HepG2 (cell line): ENCODE results near the gene OVOL3. TPM values are rescaled to one million over a fixed set of nuclear protein-coding genes. Genes with fewer than 3 reads are reported as not detected.

Experiments
- BRCA1 ChIP-seq: sonication (generic); formaldehyde crosslinking; IDR thresholded peaks from 2 replicates; pipeline ENCODE4 v1.4.0; 2020; ENCODE audit warnings: missing genetic modification reagents
- CCAR2 ChIP-seq: fragments of 200-400 bp; formaldehyde crosslinking; optimal IDR thresholded peaks from 2 replicates; pipeline ENCODE3; 2018; ENCODE audit warnings: low read depth, mild to moderate bottlenecking, low read length, moderate library complexity
- CREM ChIP-seq, 2 experiments: sonication (generic) in 1 of 2; formaldehyde crosslinking in 1 of 2; IDR thresholded peaks; 2 replicates each; pipeline versions ENCODE4 v1.4.0 to v1.6.1; 2016 to 2020; ENCODE audit warnings: antibody characterized with exemption in 1 of 2, mild to moderate bottlenecking in 1 of 2, missing genetic modification reagents in 1 of 2
- KLF16 ChIP-seq, 2 experiments: sonication (generic) in 1 of 2; formaldehyde crosslinking in 1 of 2; IDR thresholded peaks; 2 replicates each; pipeline versions ENCODE4 v1.6.1 to v1.8.0; 2016 to 2023; ENCODE audit warnings: missing genetic modification reagents in 2 of 2, missing compliant biosample characterization in 1 of 2
- NONO ChIP-seq, 2 experiments: fragments of 450-650 bp in 1 of 2; sonication (generic) in 1 of 2; formaldehyde crosslinking in 1 of 2; IDR thresholded peaks in 1 of 2; conservative IDR thresholded peaks in 1 of 2; 2 replicates each; pipeline versions ENCODE4 v1.6.1 to v1.8.0; 2017 to 2022; ENCODE audit warnings: mild to moderate bottlenecking in 1 of 2, missing genetic modification reagents in 1 of 2, moderate library complexity in 1 of 2
- PHF21A ChIP-seq: sonication (generic); formaldehyde crosslinking; IDR thresholded peaks from 2 replicates; pipeline ENCODE4 v1.5.0; 2020; ENCODE audit warnings: mild to moderate bottlenecking, missing genetic modification reagents
- POLR2AphosphoS5 ChIP-seq: IDR thresholded peaks from 2 replicates; pipeline ENCODE4 v1.6.1; 2012; ENCODE audit warnings: low read depth, low read length
- RARG ChIP-seq: sonication (generic); formaldehyde crosslinking; IDR thresholded peaks from 2 replicates; pipeline ENCODE4 v1.4.0; 2020; ENCODE audit warnings: low read depth, mild to moderate bottlenecking, missing genetic modification reagents
- ZFP41 ChIP-seq: sonication (generic); formaldehyde crosslinking; IDR thresholded peaks from 2 replicates; pipeline ENCODE4 v1.4.0; 2020; ENCODE audit warnings: mild to moderate bottlenecking, missing genetic modification reagents, borderline replicate concordance
- ZFP82 ChIP-seq: sonication (generic); formaldehyde crosslinking; IDR thresholded peaks from 2 replicates; pipeline ENCODE4 v1.5.1; 2020; ENCODE audit warnings: mild to moderate bottlenecking, missing genetic modification reagents, borderline replicate concordance
- ZMYM4 ChIP-seq: sonication (generic); formaldehyde crosslinking; IDR thresholded peaks from 2 replicates; pipeline ENCODE4 v1.8.1; 2023; ENCODE audit warnings: mild to moderate bottlenecking, missing genetic modification reagents
- ZNF274 ChIP-seq: sonication (generic); formaldehyde crosslinking; IDR thresholded peaks from 2 replicates; pipeline ENCODE4 v1.5.1; 2020; ENCODE audit warnings: mild to moderate bottlenecking, missing genetic modification reagents
- ZNF431 ChIP-seq: sonication (generic); formaldehyde crosslinking; IDR thresholded peaks from 2 replicates; pipeline ENCODE4 v1.9.0; 2022; ENCODE audit warnings: missing genetic modification reagents, low read depth, mild to moderate bottlenecking, borderline replicate concordance
- ZNF597 ChIP-seq: sonication (generic); formaldehyde crosslinking; IDR thresholded peaks from 2 replicates; pipeline ENCODE4 v1.5.0; 2020; ENCODE audit warnings: missing genetic modification reagents
- polyA plus RNA-seq, 8 experiments: library from polyadenylated mRNA; depleted of rRNA in 3 of 8; stranded (reverse) in 7 of 8; unstranded in 1 of 8; fragments of >200 nt; fragmentation: Illumina TruSeq in 4 of 8; extraction: Trizol in 4 of 8; gene quantifications; 2 replicates each; pipeline versions ENCODE4 v1.2.1 to v1.2.3, GENCODE V29; 2011 to 2016; ENCODE audit warnings: low read depth in 4 of 8, missing spikeins in 1 of 8, mixed read lengths in 1 of 8; ENCODE audit not compliant: insufficient read depth in 1 of 8
- total RNA-seq, 5 experiments: library from RNA; depleted of rRNA; stranded (reverse); fragments of >200 nt; fragmentation: Illumina TruSeq; extraction: Trizol; gene quantifications; 2 replicates each; pipeline ENCODE4 v1.2.3, GENCODE V29; 2016; ENCODE audit warnings: low read depth in 1 of 5
- TF ChIP-seq, protein P1 (sequence below): sonication (generic); formaldehyde crosslinking; IDR thresholded peaks from 2 replicates; pipeline ENCODE4 v1.4.0; 2020; ENCODE audit warnings: mild to moderate bottlenecking, missing genetic modification reagents, borderline replicate concordance
- TF ChIP-seq, protein P2 (sequence below): sonication (generic); formaldehyde crosslinking; IDR thresholded peaks from 2 replicates; pipeline ENCODE4 v1.4.0; 2020; ENCODE audit warnings: mild to moderate bottlenecking, missing genetic modification reagents
- TF ChIP-seq, protein P3 (sequence below): sonication (generic); formaldehyde crosslinking; conservative IDR thresholded peaks from 2 replicates; pipeline ENCODE4 v1.8.0; 2022; ENCODE audit warnings: low read depth, missing genetic modification reagents
- TF ChIP-seq, protein P4 (sequence below): IDR thresholded peaks from 2 replicates; pipeline ENCODE4 v1.6.1; 2016; ENCODE audit warnings: mild to moderate bottlenecking

The OVOL3 gene
- total and polyA plus RNA-seq, 2 of the 13 experiments (the other 11 are each of a cell fraction or from before 2014, with no cell fraction given), result not detected

- TF ChIP-seq, protein P1, sequence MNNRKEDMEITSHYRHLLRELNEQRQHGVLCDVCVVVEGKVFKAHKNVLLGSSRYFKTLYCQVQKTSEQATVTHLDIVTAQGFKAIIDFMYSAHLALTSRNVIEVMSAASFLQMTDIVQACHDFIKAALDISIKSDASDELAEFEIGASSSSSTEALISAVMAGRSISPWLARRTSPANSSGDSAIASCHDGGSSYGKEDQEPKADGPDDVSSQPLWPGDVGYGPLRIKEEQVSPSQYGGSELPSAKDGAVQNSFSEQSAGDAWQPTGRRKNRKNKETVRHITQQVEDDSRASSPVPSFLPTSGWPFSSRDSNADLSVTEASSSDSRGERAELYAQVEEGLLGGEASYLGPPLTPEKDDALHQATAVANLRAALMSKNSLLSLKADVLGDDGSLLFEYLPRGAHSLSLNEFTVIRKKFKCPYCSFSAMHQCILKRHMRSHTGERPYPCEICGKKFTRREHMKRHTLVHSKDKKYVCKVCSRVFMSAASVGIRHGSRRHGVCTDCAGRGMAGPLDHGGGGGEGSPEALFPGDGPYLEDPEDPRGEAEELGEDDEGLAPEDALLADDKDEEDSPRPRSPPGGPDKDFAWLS (CRISPR knock-in tag), result no peak
- TF ChIP-seq CCAR2 (no peak), CREM (IDR thresholded peaks at IDR 0.05) (peak; percentile 32; the same call in 1 of the 2 replicates), CREM (CRISPR knock-in tag; IDR thresholded peaks at IDR 0.05) (no peak), PHF21A (CRISPR knock-in tag) (peak; percentile 76; the same call in 1 of the 2 replicates), ZMYM4 (peak; percentile 45; the same call in 1 of the 2 replicates), POLR2AphosphoS5 (peak; percentile 65), NONO (IDR thresholded peaks at IDR 0.05) (no peak), NONO (CRISPR knock-in tag; conservative IDR thresholded peaks at IDR 0.05) (0 out of 2 replicates have a peak, but pooled peaks have one; percentile 50), ZFP82 (CRISPR knock-in tag) (peak; percentile 23; the same call in 1 of the 2 replicates), ZNF597 (no peak), ZNF431 (CRISPR knock-in tag) (no peak), BRCA1 (CRISPR knock-in tag) (no peak), KLF16 (CRISPR knock-in tag; IDR thresholded peaks at IDR 0.05) (peak in 1 of 2 experiments; percentile 92; a peak in 2 of 4 replicates), RARG (CRISPR knock-in tag) (no peak), ZNF274 (CRISPR knock-in tag) (peak; percentile 82), ZFP41 (CRISPR knock-in tag) (peak; percentile 89; the same call in 1 of the 2 replicates)
- TF ChIP-seq, protein P2, sequence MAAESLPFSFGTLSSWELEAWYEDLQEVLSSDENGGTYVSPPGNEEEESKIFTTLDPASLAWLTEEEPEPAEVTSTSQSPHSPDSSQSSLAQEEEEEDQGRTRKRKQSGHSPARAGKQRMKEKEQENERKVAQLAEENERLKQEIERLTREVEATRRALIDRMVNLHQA, result no peak
- TF ChIP-seq, protein P3, sequence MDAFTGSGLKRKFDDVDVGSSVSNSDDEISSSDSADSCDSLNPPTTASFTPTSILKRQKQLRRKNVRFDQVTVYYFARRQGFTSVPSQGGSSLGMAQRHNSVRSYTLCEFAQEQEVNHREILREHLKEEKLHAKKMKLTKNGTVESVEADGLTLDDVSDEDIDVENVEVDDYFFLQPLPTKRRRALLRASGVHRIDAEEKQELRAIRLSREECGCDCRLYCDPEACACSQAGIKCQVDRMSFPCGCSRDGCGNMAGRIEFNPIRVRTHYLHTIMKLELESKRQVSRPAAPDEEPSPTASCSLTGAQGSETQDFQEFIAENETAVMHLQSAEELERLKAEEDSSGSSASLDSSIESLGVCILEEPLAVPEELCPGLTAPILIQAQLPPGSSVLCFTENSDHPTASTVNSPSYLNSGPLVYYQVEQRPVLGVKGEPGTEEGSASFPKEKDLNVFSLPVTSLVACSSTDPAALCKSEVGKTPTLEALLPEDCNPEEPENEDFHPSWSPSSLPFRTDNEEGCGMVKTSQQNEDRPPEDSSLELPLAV (CRISPR knock-in tag), result no peak; the same call in 1 of the 2 replicates
- TF ChIP-seq, protein P4, sequence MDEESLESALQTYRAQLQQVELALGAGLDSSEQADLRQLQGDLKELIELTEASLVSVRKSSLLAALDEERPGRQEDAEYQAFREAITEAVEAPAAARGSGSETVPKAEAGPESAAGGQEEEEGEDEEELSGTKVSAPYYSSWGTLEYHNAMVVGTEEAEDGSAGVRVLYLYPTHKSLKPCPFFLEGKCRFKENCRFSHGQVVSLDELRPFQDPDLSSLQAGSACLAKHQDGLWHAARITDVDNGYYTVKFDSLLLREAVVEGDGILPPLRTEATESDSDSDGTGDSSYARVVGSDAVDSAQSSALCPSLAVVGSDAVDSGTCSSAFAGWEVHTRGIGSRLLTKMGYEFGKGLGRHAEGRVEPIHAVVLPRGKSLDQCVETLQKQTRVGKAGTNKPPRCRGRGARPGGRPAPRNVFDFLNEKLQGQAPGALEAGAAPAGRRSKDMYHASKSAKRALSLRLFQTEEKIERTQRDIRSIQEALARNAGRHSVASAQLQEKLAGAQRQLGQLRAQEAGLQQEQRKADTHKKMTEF (CRISPR knock-in tag), result peak; percentile 96
Observed at GRCh38 chr19:36114721-36115452, 3.9 kb downstream of the OVOL3 start, which contains the start of gene POLR2I (continued).
